ENCODE measurements around the gene NCOA5. TPM values are rescaled to one million over a fixed set of nuclear protein-coding genes. Genes with fewer than 3 reads are reported as not detected.

Gene NCOA5
- total and polyA plus RNA-seq, 2 experiments from 2014 or later, result 14.3 to 20.4 TPM

DNA sequence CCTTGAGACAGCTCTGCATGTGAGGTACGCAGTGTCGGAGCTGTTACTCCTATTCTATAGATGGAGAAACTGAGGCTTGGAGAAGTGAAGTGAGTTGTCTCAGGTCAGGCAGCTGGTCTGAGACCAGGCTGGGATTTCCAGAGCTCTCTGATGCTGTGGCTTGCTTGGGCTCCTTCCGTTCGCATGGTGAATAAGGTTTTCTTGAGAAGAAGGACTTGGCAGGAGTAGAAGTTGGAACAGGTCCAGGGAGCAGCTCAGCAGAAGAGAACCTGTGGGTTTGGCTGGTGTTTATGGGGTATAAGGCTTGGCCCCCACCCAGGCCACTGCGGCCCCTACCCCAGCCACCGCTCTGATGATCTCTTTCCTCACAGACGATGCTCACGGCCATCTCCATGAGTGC lies 53.4 kb downstream of the NCOA5 start:
- H3K36me3 ChIP-seq, result no peaks in the 10 kb centered on the region
- DNase-seq (ENCODE audit: low read depth in 1 of 2, low spot score in 1 of 2), result no peak
- no peaks in the 10 kb centered on the region for H3K9me3 ChIP-seq (ENCODE audit: low read depth)
- TF ChIP-seq CTCF (IDR thresholded peaks at IDR 0.05; ENCODE audit: low read depth, low read length), result no peak
- no peak overlapping the region for H3K27ac ChIP-seq
- no peaks in the 10 kb centered on the region for H3K4me1 ChIP-seq (ENCODE audit: low read depth)
- H3K4me3 ChIP-seq, result no peak overlapping the region
- peaks cover 83% of the 10 kb centered on the region for H3K27me3 ChIP-seq

DNA sequence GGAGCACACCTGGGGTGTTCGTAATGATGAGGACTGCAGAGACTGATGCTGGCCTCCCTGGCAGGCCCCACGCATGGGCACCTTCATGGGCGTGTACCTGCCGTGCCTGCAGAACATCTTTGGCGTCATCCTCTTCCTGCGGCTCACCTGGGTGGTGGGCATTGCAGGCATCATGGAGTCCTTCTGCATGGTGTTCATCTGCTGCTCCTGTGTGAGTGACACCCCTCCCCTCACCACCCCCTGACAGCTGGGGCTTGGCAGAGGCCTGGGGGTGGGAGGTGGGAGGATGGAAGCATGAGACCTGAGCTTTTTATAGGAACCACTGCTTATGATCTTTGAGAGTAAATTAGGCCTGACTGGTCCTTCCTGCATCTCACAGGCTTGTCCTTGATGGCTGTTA lies 54.0 kb downstream of the NCOA5 start:
- peaks cover 86% of the 10 kb centered on the region for H3K27me3 ChIP-seq
- no peak for TF ChIP-seq CTCF (IDR thresholded peaks at IDR 0.05; ENCODE audit: low read depth, low read length)

DNA sequence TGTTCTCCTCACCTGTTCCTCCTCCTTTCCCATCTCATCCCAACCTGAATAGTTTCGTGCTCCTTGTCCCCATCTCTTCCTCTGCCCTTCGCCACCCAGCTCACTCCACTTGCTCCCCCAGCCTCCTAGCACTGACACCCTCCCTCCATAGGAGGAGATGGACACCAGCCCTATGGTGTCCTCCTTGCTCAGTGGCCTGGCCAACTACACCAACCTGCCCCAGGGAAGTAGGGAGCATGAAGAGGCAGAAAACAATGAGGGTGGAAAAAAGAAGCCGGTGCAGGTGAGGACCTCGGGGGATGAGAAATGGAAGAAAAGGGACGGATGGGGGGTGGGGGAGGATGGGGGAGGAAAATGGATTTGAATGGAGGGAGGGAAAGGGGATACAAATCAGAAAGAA lies 54.5 kb downstream of the NCOA5 start:
- Histone ChIP-seq H3K9me3 (ENCODE audit: low read depth) (no peaks in the 10 kb centered on the region), H3K4me1 (ENCODE audit: low read depth) (no peaks in the 10 kb centered on the region), H3K27me3 (peaks cover 86% of the 10 kb centered on the region), H3K27ac (no peak overlapping the region), H3K4me3 (no peak overlapping the region), H3K36me3 (no peaks in the 10 kb centered on the region)
- DNase-seq (ENCODE audit: low read depth in 1 of 2, low spot score in 1 of 2), result no peak
- TF ChIP-seq CTCF (IDR thresholded peaks at IDR 0.05; ENCODE audit: low read depth, low read length), result no peak

More for the DNA sequence above, 54.0 kb downstream of the NCOA5 start:
- H3K9me3 ChIP-seq (ENCODE audit: low read depth), result no peaks in the 10 kb centered on the region
- no peak overlapping the region for H3K4me3 ChIP-seq
- H3K4me1 ChIP-seq (ENCODE audit: low read depth), result no peaks in the 10 kb centered on the region
- no peaks in the 10 kb centered on the region for H3K36me3 ChIP-seq
- DNase-seq (ENCODE audit: low read depth in 1 of 2, low spot score in 1 of 2), result no peak
- H3K27ac ChIP-seq, result no peak overlapping the region

- peaks cover 94% of the 10 kb centered on the region for H3K27me3 ChIP-seq
- no peaks in the 10 kb centered on the region for H3K36me3 ChIP-seq
- H3K9me3 ChIP-seq (ENCODE audit: low read depth), result no peaks in the 10 kb centered on the region
- no peak overlapping the region for H3K27ac ChIP-seq
- DNase-seq (ENCODE audit: low read depth in 1 of 2, low spot score in 1 of 2), result no peak
- no peak for TF ChIP-seq CTCF (IDR thresholded peaks at IDR 0.05; ENCODE audit: low read depth, low read length)
- no peaks in the 10 kb centered on the region for H3K4me1 ChIP-seq (ENCODE audit: low read depth)
- H3K4me3 ChIP-seq, result no peak overlapping the region
Observed at GRCh38 chr20:46034039-46034438, 55.7 kb downstream of the NCOA5 start.

DNA sequence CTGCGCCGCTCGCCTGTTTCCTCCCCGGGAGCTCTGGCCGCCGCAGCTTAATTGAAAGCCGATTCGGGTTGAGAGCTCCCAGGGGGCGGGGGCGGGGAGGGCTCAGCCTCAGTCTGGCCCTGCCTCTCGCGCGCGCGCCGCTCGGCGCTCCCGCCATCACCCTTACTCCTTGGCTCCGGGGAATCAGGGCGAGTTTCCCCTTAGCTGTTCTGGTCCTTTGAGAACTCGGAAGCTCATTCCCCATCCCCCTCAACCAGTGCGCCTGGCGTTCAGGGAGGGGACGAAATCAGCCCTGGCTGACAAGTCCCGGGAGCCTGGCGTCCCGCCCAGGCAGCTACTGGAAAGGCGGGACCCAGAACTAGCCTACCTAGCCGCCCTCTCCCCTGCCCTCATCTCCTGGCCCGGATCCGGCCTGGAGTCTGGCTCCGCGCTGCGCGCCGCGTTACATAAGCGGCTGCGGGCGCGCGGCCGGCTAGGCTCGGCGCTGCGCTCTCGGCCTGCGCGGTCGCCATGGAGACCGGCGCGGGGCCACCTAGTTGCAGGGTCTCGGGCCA lies 58.0 kb downstream of the NCOA5 start:
- Histone ChIP-seq H3K36me3 (no peaks in the 10 kb centered on the region), H3K27ac (no peak overlapping the region), H3K4me1 (ENCODE audit: low read depth) (no peaks in the 10 kb centered on the region), H3K4me3 (peak overlapping the region; percentile 19), H3K27me3 (peaks cover 99% of the 10 kb centered on the region), H3K9me3 (ENCODE audit: low read depth) (no peaks in the 10 kb centered on the region)
- no peak for TF ChIP-seq CTCF (IDR thresholded peaks at IDR 0.05; ENCODE audit: low read depth, low read length)
- peak; percentile 17 to 41 for DNase-seq (ENCODE audit: low read depth in 1 of 2, low spot score in 1 of 2)
